Upper lobe of left lung (tissue), 4 donors: ENCODE measurements around the gene SELPLG.

Experiments used
- CTCF ChIP-seq, 6 experiments: fragments of 450-650 bp in 4 of 6; fragments of 200-600 bp in 2 of 6; sonication (generic) in 2 of 6; IDR thresholded peaks; one replicate each; pipeline ENCODE4 v1.5.1; 2016 to 2019; ENCODE audit warnings: antibody characterized with exemption in 6 of 6
- EP300 ChIP-seq, 4 donors: sonication (generic); formaldehyde crosslinking; IDR thresholded peaks; one replicate each; pipeline ENCODE4 v1.5.1; 2017; ENCODE audit warnings: antibody characterized with exemption in 4 of 4, control low read depth in 2 of 4
- POLR2A ChIP-seq, 4 donors: fragments of 450-650 bp; IDR thresholded peaks; one replicate each; pipeline ENCODE4 v1.5.1; 2016 to 2017; ENCODE audit warnings: antibody characterized with exemption in 4 of 4, mild to moderate bottlenecking in 2 of 4
- POLR2AphosphoS5 ChIP-seq, 2 donors: sonication (generic); formaldehyde crosslinking; IDR thresholded peaks; one replicate each; pipeline ENCODE4 v1.5.1; 2017; ENCODE audit warnings: antibody characterized with exemption in 2 of 2

DNA sequence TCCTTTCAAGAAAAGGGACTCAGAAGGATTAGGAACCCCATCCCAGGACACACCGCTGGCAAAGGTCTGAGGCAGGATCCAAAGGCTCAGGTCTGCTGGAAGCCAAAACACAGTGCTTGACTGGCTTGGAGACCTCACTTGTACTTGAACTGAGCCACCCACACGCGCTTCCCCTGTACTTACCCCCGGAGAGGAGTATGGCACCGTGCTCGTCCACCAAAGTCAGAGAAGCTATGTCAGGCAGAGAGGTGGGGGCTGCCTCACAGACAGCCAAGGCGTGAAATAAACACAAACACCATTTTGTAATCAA, 11.1 kb upstream of the SELPLG start:
- TF ChIP-seq POLR2A (IDR thresholded peaks at IDR 0.05) (no peak), POLR2AphosphoS5 (IDR thresholded peaks at IDR 0.05) (no peak), CTCF (IDR thresholded peaks at IDR 0.05) (no peak), EP300 (IDR thresholded peaks at IDR 0.05) (no peak)
